B cell (primary cell): ENCODE measurements around the gene ADCY10. TPM values are rescaled to one million over a fixed set of nuclear protein-coding genes. Genes with fewer than 3 reads are reported as not detected.

Experiments used
- ATAC-seq: fragments of 200-7000 bp; cut with Tn5 transposase; one replicate; pipeline ENCODE4 v1.10.0; 2021; ENCODE audit warnings: low read depth, mild to moderate bottlenecking, moderate number of reproducible peaks, moderate library complexity
- CTCF ChIA-PET: fragments of 350-600 bp; sonication (Branson Sonifier 250); formaldehyde crosslinking; loops from one replicate; lab custom pipeline; 2021; ENCODE audit warnings: antibody characterized with exemption, inconsistent platforms; lab: Charles Lee
- POLR2A ChIA-PET: fragments of 350-600 bp; sonication (Branson Sonifier 250); formaldehyde crosslinking; loops from one replicate; lab custom pipeline; 2021; ENCODE audit warnings: antibody characterized with exemption; lab: Charles Lee
- DNase-seq: peaks from one replicate; pipeline ENCODE4 v3.0.0; 2013
- H2AFZ ChIP-seq: 2 replicates; pipeline ENCODE4 v1.6.1; 2012; ENCODE audit warnings: mild to moderate bottlenecking, low read depth, low read length; ENCODE audit not compliant: insufficient read depth, poor library complexity, severe bottlenecking
- H3K27ac ChIP-seq, 2 donors: 1 replicate in 1 of 2; 2 replicates in 1 of 2; pipeline ENCODE4 v1.5.1; 2012 to 2013; ENCODE audit warnings: low read length in 2 of 2, mild to moderate bottlenecking in 2 of 2, moderate library complexity in 1 of 2
- H3K27me3 ChIP-seq, 4 experiments: fragments of 200-600 bp in 1 of 4; sonication (generic) in 1 of 4; replicated peaks in 1 of 4; 1 replicate in 2 of 4; 2 replicates in 2 of 4; pipeline versions ENCODE4 v1.6.1 to v1.7.0; 2013 to 2016; ENCODE audit warnings: low read length in 3 of 4, mild to moderate bottlenecking in 2 of 4, mixed read lengths in 1 of 4, moderate library complexity in 1 of 4; ENCODE audit not compliant: insufficient read depth in 4 of 4, control insufficient read depth in 3 of 4; ENCODE audit errors: control extremely low read depth in 1 of 4
- H3K36me3 ChIP-seq, 2 experiments: replicated peaks in 1 of 2; 1 replicate in 1 of 2; 2 replicates in 1 of 2; pipeline versions ENCODE4 v1.6.1 to v1.7.1; 2013; ENCODE audit warnings: low read length in 1 of 2; ENCODE audit not compliant: insufficient read depth in 2 of 2, control insufficient read depth in 1 of 2; ENCODE audit errors: control extremely low read depth in 1 of 2, extremely low read depth in 1 of 2
- H3K4me1 ChIP-seq, 2 donors: fragments of 200-600 bp in 1 of 2; sonication (generic) in 1 of 2; 1 replicate in 1 of 2; 2 replicates in 1 of 2; pipeline versions ENCODE4 v1.5.1 to v1.6.1; 2013 to 2017; ENCODE audit warnings: low read length in 2 of 2; ENCODE audit not compliant: control insufficient read depth in 2 of 2, insufficient read depth in 2 of 2
- H3K4me2 ChIP-seq: replicated peaks from 2 replicates; pipeline ENCODE3; 2012; ENCODE audit warnings: mild to moderate bottlenecking, low read depth, low read length; ENCODE audit not compliant: poor library complexity, severe bottlenecking
- H3K4me3 ChIP-seq, 5 experiments: fragments of 200-600 bp in 1 of 5; sonication (generic) in 1 of 5; 1 replicate in 3 of 5; 2 replicates in 2 of 5; pipeline versions ENCODE4 v1.5.1 to v1.7.0; 2011 to 2016; ENCODE audit warnings: low read length in 4 of 5, mild to moderate bottlenecking in 4 of 5, low read depth in 2 of 5, control low read depth in 1 of 5, moderate library complexity in 1 of 5; ENCODE audit not compliant: insufficient read depth in 1 of 5; ENCODE audit errors: control extremely low read depth in 1 of 5, extremely low read depth in 1 of 5
- H3K79me2 ChIP-seq: fragments of 200-600 bp; sonication (generic); one replicate; pipeline ENCODE4 v1.6.0; 2016; ENCODE audit warnings: low read length; ENCODE audit not compliant: control insufficient read depth, insufficient read depth
- H3K9ac ChIP-seq: fragments of 200-600 bp; sonication (generic); 2 replicates; pipeline ENCODE4 v1.6.1; 2017; ENCODE audit warnings: mild to moderate bottlenecking, low read length, moderate library complexity
- H3K9me3 ChIP-seq, 3 donors: one replicate each; pipeline versions ENCODE4 v1.6.1 to v1.7.1; 2013; ENCODE audit warnings: low read length in 2 of 3; ENCODE audit not compliant: control insufficient read depth in 2 of 3, insufficient read depth in 1 of 3; ENCODE audit errors: control extremely low read depth in 1 of 3
- H4K20me1 ChIP-seq: 2 replicates; pipeline ENCODE4 v1.6.0; 2012; ENCODE audit warnings: mild to moderate bottlenecking, low read length; ENCODE audit not compliant: insufficient read depth, control insufficient read depth, poor library complexity, severe bottlenecking
- H3K27ac Mint-ChIP-seq: one replicate; pipeline ENCODE4 v1.8.0; 2021; ENCODE audit warnings: mixed read lengths
- H3K27me3 Mint-ChIP-seq: one replicate; pipeline ENCODE4 v1.8.0; 2021; ENCODE audit warnings: mixed read lengths
- H3K4me1 Mint-ChIP-seq: one replicate; pipeline ENCODE4 v1.8.0; 2021; ENCODE audit warnings: mixed read lengths
- H3K4me3 Mint-ChIP-seq: one replicate; pipeline ENCODE4 v1.8.0; 2021; ENCODE audit warnings: mixed read lengths
- H3K9me3 Mint-ChIP-seq: one replicate; pipeline ENCODE4 v1.8.0; 2022; ENCODE audit warnings: mixed read lengths; ENCODE audit not compliant: insufficient read depth
- CTCF ChIP-seq: fragments of 200-600 bp; IDR thresholded peaks from one replicate; pipeline ENCODE4 v1.8.0; 2022; ENCODE audit warnings: antibody characterized with exemption, mild to moderate bottlenecking
- EZH2 ChIP-seq: IDR thresholded peaks from 2 replicates; pipeline ENCODE4 v1.6.1; 2012; ENCODE audit warnings: borderline replicate concordance, low read depth, mild to moderate bottlenecking, moderate library complexity, low read length; ENCODE audit not compliant: insufficient read depth, poor library complexity, severe bottlenecking
- WGBS: methylation state at CpG from one replicate; pipeline ENCODE4 v1.1.5; 2013; ENCODE audit warnings: missing lambda C conversion rate; ENCODE audit not compliant: insufficient coverage; 5-methylcytosine and 5-hydroxymethylcytosine counted together
- intact Hi-C: fragments of 100-400 bp; cut with micrococcal nuclease; formaldehyde crosslinking; loops from one replicate; pipeline ENCODE4 v1.10.0; 2022
- polyA plus RNA-seq: library from polyadenylated mRNA; depleted of rRNA; stranded (reverse); fragments of >200 nt; gene quantifications from 2 replicates; pipeline ENCODE4 v1.2.3, GENCODE V29; 2012
- total RNA-seq, 2 donors: library from RNA; stranded (reverse); fragments of 120-200 nt in 1 of 2; gene quantifications; 1 replicate in 1 of 2; 2 replicates in 1 of 2; pipeline versions ENCODE4 v1.2.3 to v1.2.4, GENCODE V29; 2013 to 2022

The ADCY10 gene
- total and polyA plus RNA-seq, 2 donors (not counting 1 experiment from before 2014, with no cell fraction given): 0.15 TPM; not detected in 1

GRCh38 chr1:167912294-167912693 is 1.6 kb downstream of the ADCY10 start:
- H3K27me3 Mint-ChIP-seq: no peaks in the 10 kb centered on the region
- H3K4me1 Mint-ChIP-seq: peaks cover 2% of the 10 kb centered on the region

GRCh38 chr1:167911413-167911812 is 2.5 kb downstream of the ADCY10 start:
- Histone ChIP-seq H4K20me1 (no peaks in the 10 kb centered on the region), H3K79me2 (no peaks in the 10 kb centered on the region), H3K27me3 (no peaks in the 10 kb centered on the region), H2AFZ (no peak overlapping the region), H3K9me3 (peaks cover 1 to 12% (median 8%) of the 10 kb centered on the region in 3 donors), H3K9ac (no peak overlapping the region), H3K4me1 (no peaks in the 10 kb centered on the region), H3K27ac (no peak overlapping the region), H3K36me3 (peaks cover 2 to 4% of the 10 kb centered on the region in 2 experiments), H3K4me2 (no peak overlapping the region), H3K4me3 (no peak overlapping the region)
- POLR2A ChIA-PET: no interaction called here
- 50% methylated on average over 1 of the region's 8 CpGs for WGBS
- no peak overlapping the region for H3K27ac Mint-ChIP-seq
- H3K9me3 Mint-ChIP-seq: peaks cover 5% of the 10 kb centered on the region
- intact Hi-C loops: no loop called here
- no peak overlapping the region for H3K4me3 Mint-ChIP-seq
- no peak for ATAC-seq
- no peak for DNase-seq
- TF ChIP-seq EZH2: no peak
- TF ChIP-seq CTCF: no peak
- peaks cover 3% of the 10 kb centered on the region for H3K27me3 Mint-ChIP-seq
- peaks cover 2% of the 10 kb centered on the region for H3K4me1 Mint-ChIP-seq
- CTCF ChIA-PET: no interaction called here

More at GRCh38 chr1:167912294-167912693, 1.6 kb downstream of the ADCY10 start:
- Mint-ChIP-seq H3K4me3 (no peak overlapping the region), H3K9me3 (peaks cover 5% of the 10 kb centered on the region), H3K27ac (no peak overlapping the region)
- CTCF ChIA-PET: no interaction called here
- Histone ChIP-seq H3K9ac (no peak overlapping the region), H3K79me2 (no peaks in the 10 kb centered on the region), H3K27ac (no peak overlapping the region), H3K36me3 (peaks cover 3 to 12% of the 10 kb centered on the region in 2 experiments), H3K4me1 (no peaks in the 10 kb centered on the region), H3K9me3 (peaks cover 1 to 12% (median 8%) of the 10 kb centered on the region in 3 donors), H3K4me3 (no peak overlapping the region), H2AFZ (no peak overlapping the region), H3K4me2 (no peak overlapping the region), H3K27me3 (no peaks in the 10 kb centered on the region), H4K20me1 (no peaks in the 10 kb centered on the region)
- WGBS: 100% methylated on average over 4 of the region's 7 CpGs
- DNase-seq: no peak
- intact Hi-C loops: no loop called here
- TF ChIP-seq EZH2: no peak
- TF ChIP-seq CTCF: no peak
- POLR2A ChIA-PET: no interaction called here
- ATAC-seq: no peak
